Endothelial cell of umbilical vein (primary cell): ENCODE measurements around the gene ZBTB12. TPM values are rescaled to one million over a fixed set of nuclear protein-coding genes. Genes with fewer than 3 reads are reported as not detected.

ENCODE experiments used
- BruUV-seq: library from RNA; stranded (reverse); fragments of 400-500 nt; replicated peaks from 2 replicates; lab custom pipeline; 2021; lab: Mats Ljungman, UMichigan
- CTCF ChIA-PET: fragments of 300-600, 350-600 bp; sonication (Branson Sonifier 250); formaldehyde crosslinking; loops from one replicate; lab custom pipeline; 2021; ENCODE audit warnings: antibody characterized with exemption, inconsistent platforms; lab: Charles Lee
- POLR2A ChIA-PET: fragments of 300-600, 350-600 bp; sonication (Branson Sonifier 250); formaldehyde crosslinking; loops from one replicate; lab custom pipeline; 2021; ENCODE audit warnings: antibody characterized with exemption, inconsistent platforms; lab: Charles Lee
- DNase-seq: peaks from one replicate; pipeline ENCODE4 v3.0.0-alpha.2; 2011; ENCODE audit warnings: low read depth, low spot score
- FAIRE-seq: peaks from 2 replicates; lab custom pipeline; 2011; peaks lifted over from hg19 to GRCh38; lab: Jason Lieb, UNC
- H2AFZ ChIP-seq: 2 replicates; pipeline ENCODE4 v1.6.0; 2012; ENCODE audit warnings: low read depth, low read length, control low read depth, inconsistent platforms
- H3K27ac ChIP-seq: 2 replicates; pipeline ENCODE4 v1.5.1; 2011; ENCODE audit warnings: low read depth, mild to moderate bottlenecking, control low read depth, low read length, moderate library complexity; ENCODE audit not compliant: insufficient read depth
- H3K27me3 ChIP-seq, 2 experiments: 2 replicates each; pipeline versions ENCODE4 v1.6.0 to v1.6.1; 2011; ENCODE audit warnings: low read length in 2 of 2, mixed read lengths in 1 of 2; ENCODE audit not compliant: control insufficient read depth in 2 of 2, insufficient read depth in 2 of 2
- H3K36me3 ChIP-seq, 2 experiments: 2 replicates in 1 of 2; 3 replicates in 1 of 2; pipeline ENCODE4 v1.5.1; 2011; ENCODE audit warnings: low read length in 2 of 2, mild to moderate bottlenecking in 1 of 2, moderate library complexity in 1 of 2; ENCODE audit not compliant: control insufficient read depth in 2 of 2, insufficient read depth in 2 of 2; ENCODE audit errors: extremely low read depth in 1 of 2
- H3K4me1 ChIP-seq: 3 replicates; pipeline ENCODE4 v1.5.1; 2011; ENCODE audit warnings: mild to moderate bottlenecking, low read length; ENCODE audit not compliant: control insufficient read depth, insufficient read depth; ENCODE audit errors: extremely low read depth
- H3K4me2 ChIP-seq: 2 replicates; pipeline ENCODE4 v1.6.1; 2011; ENCODE audit warnings: low read length, control low read depth, mixed read lengths; ENCODE audit not compliant: insufficient read depth
- H3K4me3 ChIP-seq, 3 experiments: fragments of 200-600 bp in 1 of 3; sonication (generic), shearing (Covaris generic) in 1 of 3; replicated peaks in 1 of 3; 2 replicates each; pipeline ENCODE4 v1.5.1; 2011 to 2016; ENCODE audit warnings: control low read depth in 3 of 3, low read length in 3 of 3, mild to moderate bottlenecking in 2 of 3, inconsistent platforms in 1 of 3, low read depth in 1 of 3, moderate library complexity in 1 of 3; ENCODE audit not compliant: insufficient read depth in 1 of 3
- H3K79me2 ChIP-seq: 2 replicates; pipeline ENCODE4 v1.6.0; 2012; ENCODE audit warnings: low read length, inconsistent platforms; ENCODE audit not compliant: control insufficient read depth, insufficient read depth
- H3K9ac ChIP-seq: replicated peaks from 2 replicates; pipeline ENCODE3; 2011; ENCODE audit warnings: low read length, control low read depth; ENCODE audit not compliant: insufficient read depth; ENCODE audit errors: extremely low read depth
- H3K9me1 ChIP-seq: replicated peaks from 3 replicates; pipeline ENCODE4 v1.6.0; 2011; ENCODE audit warnings: mild to moderate bottlenecking, low read length; ENCODE audit not compliant: control insufficient read depth, insufficient read depth; ENCODE audit errors: extremely low read depth
- H3K9me3 ChIP-seq: replicated peaks from 2 replicates; pipeline ENCODE4 v1.5.1; 2012; ENCODE audit warnings: low read length, inconsistent platforms; ENCODE audit not compliant: control insufficient read depth, insufficient read depth
- H4K20me1 ChIP-seq: replicated peaks from 2 replicates; pipeline ENCODE3; 2011; ENCODE audit warnings: mild to moderate bottlenecking, low read length; ENCODE audit not compliant: control insufficient read depth, insufficient read depth; ENCODE audit errors: extremely low read depth
- CTCF ChIP-seq, 2 donors: IDR thresholded peaks; 1 replicate in 1 of 2; 2 replicates in 1 of 2; pipeline ENCODE4 v1.5.1; 2011; ENCODE audit warnings: low read length in 2 of 2, mild to moderate bottlenecking in 2 of 2, moderate library complexity in 2 of 2, control low read depth in 1 of 2, inconsistent platforms in 1 of 2, low read depth in 1 of 2; ENCODE audit not compliant: insufficient read depth in 1 of 2; ENCODE audit errors: extremely low read depth in 1 of 2
- EZH2 ChIP-seq: IDR thresholded peaks from 2 replicates; pipeline ENCODE4 v1.6.1; 2012; ENCODE audit warnings: borderline replicate concordance, low read depth, mild to moderate bottlenecking, moderate library complexity, low read length, inconsistent platforms; ENCODE audit not compliant: severe bottlenecking
- FOS ChIP-seq: IDR thresholded peaks from 2 replicates; pipeline ENCODE4 v1.6.1; 2011; ENCODE audit warnings: mild to moderate bottlenecking, low read length, moderate library complexity, borderline replicate concordance; ENCODE audit not compliant: insufficient read depth
- GATA2 ChIP-seq: IDR thresholded peaks from 2 replicates; pipeline ENCODE4 v1.7.0; 2011; ENCODE audit warnings: low read depth, mild to moderate bottlenecking, moderate library complexity, mixed read lengths, low read length; ENCODE audit not compliant: insufficient read length, insufficient read depth
- JUN ChIP-seq: IDR thresholded peaks from 2 replicates; pipeline ENCODE4 v1.6.1; 2011; ENCODE audit warnings: borderline replicate concordance, low read depth; ENCODE audit not compliant: insufficient read length, insufficient read depth
- MYC ChIP-seq: IDR thresholded peaks from one replicate; pipeline ENCODE4 v1.6.1; 2011; ENCODE audit warnings: mild to moderate bottlenecking, low read depth, low read length
- POLR2A ChIP-seq: IDR thresholded peaks from 2 replicates; pipeline ENCODE4 v1.6.1; 2012; ENCODE audit warnings: low read depth, mild to moderate bottlenecking, control low read depth, low read length
- POLR2AphosphoS5 ChIP-seq: IDR thresholded peaks from 2 replicates; pipeline ENCODE4 v1.6.1; 2012; ENCODE audit warnings: low read depth, mild to moderate bottlenecking, control low read depth, low read length, moderate library complexity; ENCODE audit not compliant: insufficient read depth
- dilution Hi-C: fragments of 300-500 bp; cut with MboI; formaldehyde crosslinking; loops from one replicate; pipeline ENCODE4 v1.15.0; 2019; ENCODE audit warnings: low sequenced_read_pairs; ENCODE audit not compliant: extremely low pct_ligation_motif_present
- intact Hi-C: fragments of 100-400 bp; cut with micrococcal nuclease; formaldehyde crosslinking; loops from one replicate; pipeline ENCODE4 v1.10.0; 2022
- polyA plus RNA-seq, 4 experiments: library from polyadenylated mRNA; depleted of rRNA in 3 of 4; stranded (reverse) in 3 of 4; unstranded in 1 of 4; fragments of >200 nt; gene quantifications; 2 replicates each; pipeline versions ENCODE4 v1.2.1 to v1.2.3, GENCODE V29; 2011 to 2012; ENCODE audit warnings: missing spikeins in 1 of 4
- total RNA-seq: library from RNA; stranded (reverse); gene quantifications from 2 replicates; pipeline ENCODE4 v1.2.3, GENCODE V29; 2021
- TF ChIP-seq, protein P1 (sequence below): IDR thresholded peaks from 2 replicates; pipeline ENCODE4 v1.6.1; 2011; ENCODE audit not compliant: insufficient read depth, insufficient read length

Gene ZBTB12
- total and polyA plus RNA-seq, 2 donors (not counting 3 experiments of a cell fraction or from before 2014, with no cell fraction given): 2.9 to 4.9 TPM

GRCh38 chr6:31930962-31931361, 29.1 kb upstream of the ZBTB12 start:
- no peak overlapping the region for H2AFZ ChIP-seq
- H3K4me1 ChIP-seq: no peaks in the 10 kb centered on the region
- H3K4me3 ChIP-seq: no peak overlapping the region
- H3K27me3 ChIP-seq: peaks cover 9 to 12% of the 10 kb centered on the region in 2 experiments
- H4K20me1 ChIP-seq: no peaks in the 10 kb centered on the region
- dilution Hi-C loops (no loop called here), intact Hi-C loops (no loop called here)
- H3K36me3 ChIP-seq: no peaks in the 10 kb centered on the region
- CTCF ChIA-PET: interaction anchor here (0.9 kb wide), 1 partner anchor 8 kb away, joined by 3 read pairs; no protein-coding TSS in a partner anchor
- FAIRE-seq: no peak
- no peaks in the 10 kb centered on the region for H3K9me1 ChIP-seq
- H3K9me3 ChIP-seq: no peaks in the 10 kb centered on the region
- no peak overlapping the region for H3K4me2 ChIP-seq
- TF ChIP-seq GATA2 (no peak), EZH2 (no peak), JUN (no peak), CTCF (IDR thresholded peaks at IDR 0.05; ENCODE audit: extremely low read depth in 1 of 2, insufficient read depth in 1 of 2, low read depth in 1 of 2, low read length in 2 of 2) (no peak), FOS (no peak), MYC (no peak), POLR2AphosphoS5 (no peak), POLR2A (no peak)
- TF ChIP-seq, protein P1, sequence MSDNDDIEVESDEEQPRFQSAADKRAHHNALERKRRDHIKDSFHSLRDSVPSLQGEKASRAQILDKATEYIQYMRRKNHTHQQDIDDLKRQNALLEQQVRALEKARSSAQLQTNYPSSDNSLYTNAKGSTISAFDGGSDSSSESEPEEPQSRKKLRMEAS: no peak
- H3K9ac ChIP-seq: no peak overlapping the region
- no peak for DNase-seq
- POLR2A ChIA-PET: no interaction called here
- no peak overlapping the region for H3K27ac ChIP-seq
- no TSS peak for BruUV-seq
- H3K79me2 ChIP-seq: no peaks in the 10 kb centered on the region
